NCI-H2227 treated with DMSO at 0.1 percent for 48 hours (cell line): ENCODE data around the gene GINM1.

ENCODE experiments used
- DNase-seq: peaks from one replicate; lab custom pipeline; 2025; lab: John Stamatoyannopoulos, UW

The GINM1 gene, protein sequence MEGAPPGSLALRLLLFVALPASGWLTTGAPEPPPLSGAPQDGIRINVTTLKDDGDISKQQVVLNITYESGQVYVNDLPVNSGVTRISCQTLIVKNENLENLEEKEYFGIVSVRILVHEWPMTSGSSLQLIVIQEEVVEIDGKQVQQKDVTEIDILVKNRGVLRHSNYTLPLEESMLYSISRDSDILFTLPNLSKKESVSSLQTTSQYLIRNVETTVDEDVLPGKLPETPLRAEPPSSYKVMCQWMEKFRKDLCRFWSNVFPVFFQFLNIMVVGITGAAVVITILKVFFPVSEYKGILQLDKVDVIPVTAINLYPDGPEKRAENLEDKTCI

DNA sequence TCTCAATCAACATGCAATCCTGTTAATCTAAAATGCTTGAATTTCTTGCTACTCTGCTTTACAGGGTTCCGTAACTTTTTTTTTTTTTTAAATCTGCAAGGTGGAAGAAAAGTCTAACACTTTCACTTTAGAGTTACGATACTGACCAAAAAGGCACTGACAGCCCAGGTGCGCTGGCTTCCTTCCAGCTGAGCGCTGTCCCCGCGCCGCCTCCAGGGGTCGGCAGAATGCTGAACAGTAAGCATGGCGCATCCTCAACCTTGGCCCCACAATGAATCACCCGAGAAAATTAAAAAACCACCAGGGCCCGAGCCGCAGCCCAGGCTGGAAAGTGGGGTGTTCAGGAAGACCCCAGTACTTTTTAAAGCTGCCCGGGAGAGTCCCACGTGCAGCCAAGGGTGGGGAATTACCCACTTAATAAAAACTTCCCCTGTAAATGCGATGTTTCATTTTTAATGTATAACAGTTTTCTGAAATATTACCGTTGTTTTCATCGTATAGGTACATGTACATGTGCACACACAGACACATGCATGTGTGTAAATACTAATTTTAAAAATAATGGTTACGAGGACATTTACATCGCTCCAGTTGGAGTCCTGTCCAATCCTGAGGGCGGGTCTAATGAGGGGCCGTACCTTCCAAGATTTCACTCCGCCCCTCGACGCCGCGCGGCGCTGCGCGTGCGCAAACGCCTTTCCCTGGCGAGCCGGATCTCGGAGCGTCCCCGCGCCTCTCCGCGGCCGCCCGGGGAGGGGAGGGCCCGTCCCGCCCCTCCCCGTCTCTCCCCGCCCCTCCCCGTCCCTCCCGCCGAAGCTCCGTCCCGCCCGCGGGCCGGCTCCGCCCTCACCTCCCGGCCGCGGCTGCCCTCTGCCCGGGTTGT is at the start of gene GINM1:
TSS of gene GINM1 (plus strand) at position 849 of the 883 bp plus-strand sequence. CDS start 40 bp downstream, outside the sequence.
- DNase-seq, result peak; percentile 85

DNA sequence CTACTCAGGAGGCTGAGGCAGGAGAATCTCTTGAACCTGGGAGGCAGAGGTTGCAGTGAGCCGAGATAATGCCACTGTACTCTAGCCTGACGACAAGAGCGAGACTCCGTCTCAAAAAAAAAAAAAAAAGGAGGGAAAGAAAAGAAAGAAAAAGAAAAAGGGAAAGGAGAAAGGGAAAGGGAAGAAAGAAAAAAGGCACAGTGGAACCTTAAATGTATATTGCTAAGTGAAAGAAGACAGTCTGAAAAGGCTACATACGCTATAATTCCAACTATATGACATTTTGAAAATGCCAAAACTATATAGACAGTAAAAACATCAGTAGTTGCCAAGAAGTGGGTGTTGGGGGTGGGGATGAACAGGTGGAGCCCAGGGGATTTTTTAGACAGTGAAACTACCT is 36.5 kb upstream of the GINM1 start:
- no peak for DNase-seq

DNA sequence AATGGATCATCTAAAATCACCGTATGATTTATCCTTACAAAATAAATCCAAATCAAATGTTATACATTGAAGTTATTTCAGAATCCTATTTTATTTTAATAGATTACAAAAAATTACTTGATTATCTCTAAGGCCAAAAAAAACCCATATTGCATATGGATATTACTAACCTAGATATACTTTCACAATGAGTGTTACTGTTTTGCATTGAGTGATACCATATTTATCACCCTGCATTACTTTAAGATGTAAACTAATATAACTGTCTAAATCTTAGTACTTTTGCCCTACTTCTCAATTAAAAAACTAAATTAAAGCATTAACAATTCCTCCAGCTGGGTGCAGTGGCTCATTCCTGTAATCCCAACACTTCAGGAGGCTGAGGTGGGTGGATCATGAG is 31.4 kb upstream of the GINM1 start:
- no peak for DNase-seq

DNA sequence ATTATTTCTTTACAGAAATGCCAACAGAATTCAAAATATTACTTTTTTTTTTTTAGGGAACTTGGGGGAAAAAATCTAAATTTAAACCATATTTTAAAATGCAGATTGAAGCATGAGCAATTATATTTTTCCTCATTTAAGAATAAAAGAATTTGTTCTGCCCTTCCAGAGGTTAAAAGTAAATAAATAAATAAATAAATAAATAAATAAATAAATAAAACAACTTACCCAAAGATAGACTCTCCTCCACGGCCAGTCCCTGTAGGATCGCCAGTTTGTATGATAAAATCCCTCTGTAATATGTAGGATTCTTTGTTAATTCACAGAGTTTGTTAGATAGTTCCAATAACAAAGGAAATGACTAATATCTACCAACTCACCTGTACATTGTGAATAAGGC is 25.0 kb upstream of the GINM1 start:
- no peak for DNase-seq

DNA sequence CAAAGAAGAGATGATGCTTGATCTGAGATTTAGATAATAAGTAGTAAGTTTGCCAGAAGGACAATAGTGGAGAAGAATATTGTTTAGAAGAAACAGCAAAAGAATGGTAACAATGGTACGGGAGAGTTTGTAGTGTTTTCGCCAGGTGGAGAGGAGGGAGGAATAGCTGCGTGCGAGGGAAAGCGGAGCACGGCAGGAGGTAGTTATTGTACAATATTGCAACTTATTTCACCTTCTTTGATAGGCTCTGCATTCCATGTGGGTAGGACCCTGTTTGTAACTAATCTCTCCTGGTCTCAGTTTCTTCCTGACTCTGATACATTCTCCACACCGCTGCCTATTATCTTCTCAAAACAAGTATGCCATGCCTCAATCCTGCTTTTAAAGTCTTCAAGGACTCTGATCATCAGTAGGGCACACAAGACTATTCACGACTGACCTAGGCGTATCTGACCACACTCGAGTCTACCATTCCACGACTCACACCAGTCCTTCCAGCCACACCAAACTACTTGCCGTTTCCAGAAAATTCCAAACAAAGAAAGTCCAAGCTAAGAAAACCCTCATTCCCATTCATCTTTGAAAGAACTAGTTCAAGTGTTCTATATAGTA is 21.4 kb upstream of the GINM1 start:
- no peak for DNase-seq

DNA sequence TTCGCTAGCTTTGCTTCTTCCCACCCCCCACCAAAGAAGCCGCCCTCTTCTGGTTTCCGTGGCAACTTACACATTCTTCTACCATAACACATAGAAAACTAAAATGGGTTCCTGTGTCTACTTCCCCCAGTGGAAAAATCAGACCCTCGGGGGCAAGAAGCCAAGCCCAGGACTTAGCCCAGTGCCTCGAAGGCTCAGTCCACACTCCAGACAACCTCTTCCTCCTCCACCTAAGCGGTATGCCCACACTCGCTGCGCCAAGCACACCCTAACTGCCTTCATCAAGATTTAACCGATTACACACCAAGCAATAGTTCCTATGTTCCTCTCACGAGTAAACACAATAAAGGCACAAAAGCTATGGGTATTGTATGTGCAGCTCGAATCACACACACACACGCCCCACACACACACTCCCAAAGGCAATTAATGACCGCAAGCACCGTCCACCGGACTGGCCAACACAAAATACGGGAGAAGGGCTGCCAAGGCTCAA is 20.9 kb upstream of the GINM1 start:
- peak; percentile 12 for DNase-seq

DNA sequence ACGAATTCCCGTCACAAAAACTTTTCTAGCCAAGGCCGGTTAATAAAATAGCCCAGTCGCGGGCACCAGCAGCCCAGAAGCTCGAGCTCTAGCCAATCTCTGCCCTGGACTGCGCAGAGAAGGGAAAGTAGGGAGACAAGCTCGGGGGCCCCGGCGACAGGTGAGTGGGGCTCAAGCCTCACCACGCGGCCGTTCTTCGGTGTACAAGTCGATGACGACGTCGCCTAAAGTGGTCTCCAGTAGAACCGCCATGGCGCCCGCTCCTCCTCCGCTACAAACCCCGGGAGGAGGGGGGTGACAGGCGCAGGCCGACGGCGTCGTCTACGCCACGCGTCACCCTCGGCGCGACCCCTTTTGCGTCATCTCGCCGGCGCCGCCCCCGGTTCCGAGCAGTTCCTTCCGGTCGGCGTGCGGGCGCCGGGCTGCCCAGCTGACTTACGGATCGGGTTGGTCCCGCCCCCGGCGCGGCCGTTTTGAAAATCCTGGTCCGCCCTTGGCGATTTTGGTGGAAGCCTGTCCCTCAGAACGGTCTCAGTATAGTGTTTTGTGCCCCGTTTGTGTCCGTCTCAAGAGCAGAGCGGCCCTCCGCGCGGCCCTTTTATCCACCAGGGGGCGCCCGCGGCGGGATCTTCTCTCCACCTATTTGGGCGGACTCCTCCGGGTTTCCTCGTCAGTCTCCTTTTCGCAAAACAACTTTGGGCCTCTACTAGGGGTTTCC is 20.3 kb upstream of the GINM1 start, which contains the start of gene PPIL4:
TSS of gene PPIL4 (minus strand) at position 290 of the 718 bp plus-strand sequence. CDS start at position 252, 38 bp downstream.
- peak; percentile 81 for DNase-seq

DNA sequence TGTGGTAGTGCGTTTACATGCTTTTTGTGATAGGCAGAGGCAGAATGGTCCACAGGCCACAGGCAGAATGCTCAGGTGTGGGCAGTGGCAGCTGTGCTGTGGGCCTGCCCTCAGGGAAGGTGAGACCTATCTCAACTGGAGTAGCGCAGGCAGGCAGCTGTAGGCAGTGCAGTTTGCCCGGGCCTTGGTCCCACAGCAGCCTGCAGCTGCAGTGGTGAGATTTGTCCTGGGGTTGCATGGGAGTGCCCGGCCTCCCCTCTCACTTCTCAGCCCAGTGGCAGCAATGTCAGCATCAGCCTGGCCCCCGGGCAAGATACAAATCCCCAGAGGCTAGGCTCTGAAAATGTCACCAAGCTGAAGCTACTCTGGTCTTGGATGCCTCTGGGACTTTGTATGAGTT is 14.3 kb upstream of the GINM1 start:
- DNase-seq, result no peak

DNA sequence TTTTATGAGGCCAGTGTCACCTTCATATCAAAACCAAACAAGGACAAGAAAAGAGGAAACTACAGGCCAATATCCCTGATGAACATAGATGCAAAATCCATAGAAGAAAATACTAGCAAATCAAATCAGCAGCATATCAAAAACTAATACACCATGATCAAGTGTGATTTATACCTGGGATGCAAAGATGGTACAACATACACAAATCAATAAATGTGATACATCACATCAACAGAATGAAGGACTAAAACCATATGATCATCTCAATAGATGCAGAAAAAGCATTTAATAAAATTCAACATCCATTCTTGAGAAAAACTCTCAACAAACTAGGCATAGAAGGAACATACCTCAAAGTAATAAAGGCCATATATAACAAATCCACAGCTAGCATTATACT is 8.1 kb upstream of the GINM1 start:
- no peak for DNase-seq

DNA sequence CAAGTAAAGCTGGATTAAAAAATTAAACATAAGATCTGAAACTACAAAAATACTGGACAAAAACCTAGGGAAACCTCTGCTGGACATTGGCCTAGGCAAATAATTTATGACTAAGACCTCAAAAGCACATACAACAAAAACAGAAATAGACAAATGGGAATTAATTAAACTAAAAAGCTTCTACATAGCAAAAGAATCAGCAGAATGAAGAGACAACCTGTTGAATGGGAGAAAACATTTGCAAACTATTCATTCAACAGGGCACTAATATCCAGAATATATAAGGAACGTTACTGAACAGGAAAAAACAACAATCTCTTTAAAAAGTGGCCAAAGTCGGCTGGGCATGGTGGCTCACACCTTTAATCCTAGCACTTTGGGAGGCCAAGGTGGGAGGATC is 6.8 kb upstream of the GINM1 start:
- no peak for DNase-seq

DNA sequence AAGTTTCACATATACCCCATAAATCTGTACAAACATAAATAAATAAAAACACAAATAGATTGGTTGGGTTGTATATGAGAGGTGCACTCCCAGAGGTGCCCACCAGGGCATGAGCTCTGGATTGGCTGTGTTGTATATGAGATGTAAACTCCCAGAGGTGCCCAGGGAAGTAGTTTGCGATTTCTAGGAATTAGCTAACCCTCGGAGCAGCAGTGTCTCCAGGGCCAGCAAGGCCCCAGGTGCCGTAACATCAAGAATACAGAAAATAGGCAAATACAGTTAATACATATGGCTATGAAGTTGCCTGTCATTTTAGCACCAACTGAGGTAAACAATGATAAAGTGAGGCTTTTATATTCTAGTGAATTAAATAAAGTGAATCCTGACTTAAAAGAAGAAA is 5.4 kb upstream of the GINM1 start:
- no peak for DNase-seq

DNA sequence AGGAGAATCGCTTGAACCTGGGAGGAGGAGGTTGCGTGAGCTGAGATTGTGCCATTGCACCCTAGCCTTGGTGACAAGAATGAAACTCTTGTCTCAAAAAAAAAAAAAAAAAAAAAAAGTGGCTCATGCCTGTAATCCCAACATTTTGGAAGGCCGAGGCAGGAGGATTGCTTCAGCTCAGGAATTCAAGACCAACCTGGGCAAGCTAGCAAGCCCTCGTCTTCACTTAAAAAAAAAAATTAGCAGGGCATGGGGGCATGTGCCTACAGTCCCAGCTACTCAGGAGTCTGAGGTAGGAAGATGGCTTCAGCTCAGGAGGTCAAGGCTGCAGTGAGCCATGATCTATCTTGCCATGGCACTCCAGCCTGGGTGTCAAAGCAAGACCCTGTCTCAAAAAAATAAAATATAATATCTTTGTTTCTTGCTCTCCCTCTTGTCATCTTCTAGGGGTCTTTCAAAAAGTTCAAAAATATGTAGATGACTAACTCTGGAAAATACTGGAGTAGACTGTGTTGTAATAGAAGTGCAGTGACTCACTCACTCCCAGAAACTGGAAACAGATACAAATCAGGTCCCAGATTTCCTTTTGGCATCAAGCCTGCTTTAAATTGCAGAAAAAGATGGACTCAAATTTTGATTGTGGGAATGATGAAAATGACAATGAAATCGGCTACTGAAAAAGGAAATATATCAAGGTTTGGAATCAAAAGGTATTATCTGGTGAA is 2.8 kb upstream of the GINM1 start:
- DNase-seq, result no peak

DNA sequence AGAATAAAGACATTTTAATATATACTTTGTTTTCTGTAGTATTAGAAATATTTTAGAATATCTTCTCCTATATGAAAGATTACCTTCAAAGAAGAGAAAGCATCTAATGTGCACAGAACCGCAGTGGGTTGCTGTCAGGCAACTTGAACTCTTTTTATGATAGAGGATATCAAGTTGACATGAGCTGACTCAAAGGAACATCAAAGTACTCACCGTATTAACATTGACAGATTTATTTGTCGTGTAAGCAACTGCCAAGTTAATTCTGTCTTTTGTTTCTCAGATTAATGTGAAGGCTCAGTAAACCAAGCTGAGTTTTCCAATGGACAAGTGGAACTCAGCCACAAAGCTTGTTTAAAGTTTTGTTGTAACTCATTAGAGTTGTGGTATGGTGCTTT is 2.2 kb upstream of the GINM1 start:
- no peak for DNase-seq

DNA sequence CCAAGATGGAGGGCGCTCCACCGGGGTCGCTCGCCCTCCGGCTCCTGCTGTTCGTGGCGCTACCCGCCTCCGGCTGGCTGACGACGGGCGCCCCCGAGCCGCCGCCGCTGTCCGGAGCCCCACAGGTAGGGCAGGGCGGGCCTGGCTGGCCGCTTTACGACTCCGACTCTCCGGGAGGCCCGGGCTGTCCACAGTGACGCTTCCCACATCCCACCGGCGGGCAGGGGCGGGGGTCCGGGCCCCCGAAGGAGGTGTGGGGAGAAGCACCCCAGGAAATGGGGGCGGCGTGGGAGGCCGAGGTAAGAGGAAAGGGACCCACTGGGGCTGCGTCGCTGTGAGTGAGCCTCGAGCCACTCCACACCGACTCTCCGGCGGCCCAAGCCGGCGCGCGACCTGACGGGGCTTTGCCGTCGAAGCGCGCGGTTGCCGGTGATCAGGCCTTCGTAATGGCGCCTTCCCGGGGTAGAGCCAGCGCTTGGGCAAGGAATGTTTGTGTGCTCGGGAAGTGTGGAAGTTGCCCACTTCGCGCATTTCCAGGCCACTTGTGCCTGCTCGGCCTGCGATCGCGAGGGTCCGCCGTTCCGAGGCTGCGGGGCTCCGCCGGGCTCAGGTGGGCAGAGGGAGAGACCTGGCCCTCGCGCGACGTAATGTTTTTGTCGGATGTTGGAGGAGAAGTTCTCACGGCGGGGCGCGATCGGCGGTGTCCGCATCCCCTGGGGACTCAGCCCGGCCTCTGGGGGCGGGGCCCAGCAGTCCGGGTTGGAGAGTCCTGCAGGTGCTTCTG is 427 bp downstream of the GINM1 start:
- DNase-seq, result no peak

DNA sequence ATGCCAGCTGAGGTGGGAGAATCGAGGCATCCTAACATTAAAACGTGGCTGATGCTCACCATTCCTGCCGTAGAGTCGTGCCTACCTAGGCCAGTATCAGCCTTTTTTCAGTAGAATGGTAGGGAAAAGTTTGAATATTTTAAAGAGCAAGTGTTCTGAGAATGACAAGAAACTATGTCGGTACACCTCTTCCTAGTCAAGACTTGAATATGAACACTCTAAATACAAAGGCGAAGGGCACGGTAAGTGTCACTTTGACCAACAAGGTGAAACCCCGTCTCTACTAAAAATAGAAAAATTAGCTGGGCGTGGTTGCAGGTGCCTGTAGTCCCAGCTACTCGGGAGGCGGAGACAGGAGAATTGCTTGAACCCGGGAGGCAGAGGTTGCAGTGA is 1.0 kb downstream of the GINM1 start:
- peak; percentile 26 for DNase-seq

DNA sequence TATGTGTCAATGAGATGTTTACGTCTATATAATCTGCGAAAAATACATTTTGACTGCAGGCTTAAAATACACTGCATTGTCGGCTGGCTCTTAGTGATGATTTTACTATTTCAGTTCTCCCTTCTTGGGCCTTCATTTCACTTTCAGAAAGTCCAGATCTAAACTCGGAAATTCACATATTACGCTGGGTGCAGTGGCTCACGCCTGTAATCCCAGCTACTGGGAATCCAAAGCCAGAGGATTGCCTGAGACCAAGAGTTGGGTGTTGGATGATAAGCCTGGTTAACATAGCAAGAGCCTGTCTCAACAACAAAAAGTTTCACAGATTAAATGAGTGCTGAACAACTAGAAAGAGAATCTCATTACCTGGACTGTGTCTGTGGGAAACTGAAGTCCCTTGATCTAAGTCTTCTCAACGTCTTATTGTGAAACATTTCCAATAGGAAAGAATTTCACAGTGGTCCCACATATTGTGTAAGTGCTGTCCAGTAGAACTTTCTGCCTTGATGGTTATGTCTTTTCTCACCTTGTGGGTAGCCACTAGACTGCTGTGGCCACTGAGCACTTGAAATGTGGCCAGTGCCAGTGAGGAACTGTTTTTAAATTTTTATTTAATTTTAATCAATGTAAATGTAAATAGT is 1.9 kb downstream of the GINM1 start:
- no peak for DNase-seq

DNA sequence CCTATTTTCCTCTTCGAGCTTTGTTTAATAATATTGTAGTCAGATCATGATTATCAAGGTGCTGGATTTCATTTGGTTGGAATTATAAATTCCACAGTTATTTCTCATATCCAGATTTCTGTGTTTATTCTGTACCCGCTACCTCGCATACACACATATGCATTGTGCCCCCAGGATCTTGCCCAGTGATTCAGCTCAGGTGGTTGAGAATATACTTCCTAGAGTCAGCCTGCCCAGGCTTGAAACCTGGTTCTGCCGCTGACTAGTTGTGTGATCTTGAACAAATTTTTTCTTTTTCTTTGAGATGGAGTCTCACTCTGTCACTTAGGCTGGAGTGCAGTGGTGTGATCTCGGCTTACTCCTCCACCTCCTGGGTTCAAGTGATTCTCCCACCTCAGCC is 14.7 kb downstream of the GINM1 start:
- no peak for DNase-seq

DNA sequence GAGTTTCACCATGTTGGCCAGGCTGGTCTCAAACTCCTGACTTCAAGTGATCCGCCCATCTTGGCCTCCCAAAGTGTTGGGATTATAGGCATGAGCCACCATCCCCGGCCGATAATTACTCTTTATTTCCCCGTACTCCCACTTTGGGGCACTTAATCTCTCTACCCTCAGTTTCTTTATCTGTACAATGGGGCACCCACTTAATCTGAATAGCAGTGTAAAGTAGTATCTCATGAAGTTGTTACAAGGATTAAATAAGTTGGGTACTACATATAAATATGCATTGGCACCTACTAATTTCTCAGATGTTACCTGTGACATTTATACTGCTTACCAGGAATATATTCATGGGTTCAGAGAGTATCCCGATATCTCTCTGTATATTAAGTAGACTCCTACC is 15.2 kb downstream of the GINM1 start:
- DNase-seq, result no peak

DNA sequence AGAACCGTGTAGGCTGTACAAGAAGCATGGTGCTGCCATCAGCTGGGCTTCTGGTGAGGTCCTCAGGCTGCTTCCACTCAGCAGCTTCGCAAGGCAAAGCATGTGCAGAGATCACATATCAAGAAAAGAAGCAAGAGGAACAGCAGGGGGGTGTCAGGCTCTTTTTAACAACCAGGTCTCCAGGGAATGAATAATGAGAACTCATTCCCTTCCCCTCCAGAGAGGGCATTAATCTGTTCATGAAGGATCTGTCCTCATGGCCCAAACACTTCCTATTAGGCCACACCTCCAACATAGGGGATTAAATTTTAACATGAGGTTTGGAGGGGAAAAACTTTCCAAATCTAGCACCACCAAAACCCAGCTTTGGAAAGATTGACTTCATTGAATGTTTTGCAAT is 20.0 kb downstream of the GINM1 start:
- DNase-seq, result no peak

DNA sequence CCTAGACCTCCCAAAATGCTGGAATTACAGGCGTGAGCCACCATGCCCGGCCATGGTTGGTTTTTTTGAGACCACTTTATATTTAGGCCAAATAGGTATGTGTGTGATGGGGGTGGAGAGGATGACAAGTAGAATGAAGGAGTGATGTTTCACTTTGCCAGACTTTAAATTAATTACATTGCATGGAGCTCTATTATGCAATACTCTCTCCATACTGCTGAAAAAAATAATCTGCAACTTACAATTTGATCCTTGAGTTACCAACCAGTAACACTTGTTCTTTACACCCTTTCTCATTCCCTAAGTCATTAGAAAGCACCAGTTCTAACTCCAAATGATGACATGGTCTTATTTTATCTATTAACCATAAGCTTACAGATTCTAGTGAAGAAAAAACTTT is 26.8 kb downstream of the GINM1 start:
- DNase-seq, result no peak
